HepG2 (cell line): ENCODE results near the gene ZMPSTE24. TPM values are rescaled to one million over a fixed set of nuclear protein-coding genes. Genes with fewer than 3 reads are reported as not detected.

Experiments
- ATAC-seq: fragments of 200-7000 bp; cut with Tn5 transposase; 3 replicates; pipeline ENCODE4 v1.9.1; 2020; ENCODE audit warnings: mild to moderate bottlenecking, moderate library complexity
- BruUV-seq: library from RNA; stranded (reverse); fragments of 400-500 nt; replicated peaks from 2 replicates; lab custom pipeline; 2021; lab: Mats Ljungman, UMichigan
- CTCF ChIA-PET: fragments of 300-600 bp; formaldehyde crosslinking; extraction: SDS; loops from one replicate; lab custom pipeline; 2021; ENCODE audit warnings: low total read pairs, inconsistent platforms, low intra/inter-chr PET ratio; lab: Yijun Ruan, JAX
- POLR2A ChIA-PET: fragments of 350-600 bp; sonication (Branson Sonifier 250); formaldehyde crosslinking; loops from one replicate; lab custom pipeline; 2020; ENCODE audit warnings: antibody characterized with exemption, inconsistent platforms; lab: Yijun Ruan, JAX
- DNase-seq: peaks from one replicate; pipeline ENCODE4 v3.0.0-alpha.2; 2015; ENCODE audit warnings: low spot score
- FAIRE-seq: peaks from 3 replicates; lab custom pipeline; 2011; peaks lifted over from hg19 to GRCh38; lab: Jason Lieb, UNC
- H2AFZ ChIP-seq: one replicate; pipeline ENCODE4 v1.6.1; 2011; ENCODE audit warnings: low read length, inconsistent platforms
- H3K27ac ChIP-seq: fragments of 300-600 bp; 3 replicates; pipeline ENCODE4 v1.8.0; 2011; ENCODE audit warnings: mixed run types, mild to moderate bottlenecking, mixed read lengths, low read length, inconsistent platforms; ENCODE audit not compliant: insufficient read depth; ENCODE audit errors: extremely low read length
- H3K27me3 ChIP-seq, 2 experiments: fragments of 200-600 bp in 1 of 2; 2 replicates in 1 of 2; 3 replicates in 1 of 2; pipeline versions ENCODE4 v1.6.0 to v1.8.0; 2011; ENCODE audit warnings: low read length in 2 of 2, mild to moderate bottlenecking in 2 of 2, moderate library complexity in 2 of 2, inconsistent platforms in 1 of 2; ENCODE audit not compliant: insufficient read depth in 2 of 2, control insufficient read depth in 1 of 2
- H3K36me3 ChIP-seq, 2 experiments: fragments of 200-600 bp in 1 of 2; replicated peaks in 1 of 2; 2 replicates in 1 of 2; 3 replicates in 1 of 2; pipeline versions ENCODE4 v1.5.1 to v1.8.0; 2011; ENCODE audit warnings: low read length in 2 of 2, inconsistent platforms in 1 of 2; ENCODE audit not compliant: insufficient read depth in 2 of 2, control insufficient read depth in 1 of 2
- H3K4me1 ChIP-seq: 2 replicates; pipeline ENCODE4 v1.5.1; 2012; ENCODE audit warnings: low read length, inconsistent platforms; ENCODE audit not compliant: insufficient read depth
- H3K4me2 ChIP-seq: 2 replicates; pipeline ENCODE4 v1.6.0; 2011; ENCODE audit warnings: low read depth, low read length, inconsistent platforms
- H3K4me3 ChIP-seq, 3 experiments: fragments of 200-600 bp in 1 of 3; sonication (generic), shearing (Covaris generic) in 1 of 3; replicated peaks in 1 of 3; 2 replicates each; pipeline ENCODE4 v1.5.1; 2011 to 2016; ENCODE audit warnings: low read length in 3 of 3, inconsistent platforms in 2 of 3, low read depth in 2 of 3, mild to moderate bottlenecking in 2 of 3, control low read depth in 1 of 3, mixed read lengths in 1 of 3; ENCODE audit not compliant: insufficient read depth in 1 of 3
- H3K79me2 ChIP-seq: one replicate; pipeline ENCODE4 v1.6.1; 2011; ENCODE audit warnings: low read length, inconsistent platforms; ENCODE audit not compliant: insufficient read depth
- H3K9ac ChIP-seq: 2 replicates; pipeline ENCODE4 v1.6.0; 2011; ENCODE audit warnings: mild to moderate bottlenecking, low read depth, low read length, inconsistent platforms; ENCODE audit not compliant: insufficient read depth
- H3K9me3 ChIP-seq: 2 replicates; pipeline ENCODE4 v1.5.1; 2012; ENCODE audit warnings: mild to moderate bottlenecking, low read length
- H4K20me1 ChIP-seq: 2 replicates; pipeline ENCODE4 v1.6.0; 2011; ENCODE audit warnings: inconsistent platforms, mild to moderate bottlenecking, low read length, moderate library complexity; ENCODE audit not compliant: insufficient read depth
- ARID4A ChIP-seq: sonication (generic); formaldehyde crosslinking; IDR thresholded peaks from 2 replicates; pipeline ENCODE4 v1.5.0; 2020; ENCODE audit warnings: mild to moderate bottlenecking, missing genetic modification reagents, borderline replicate concordance
- CCAR2 ChIP-seq: fragments of 200-400 bp; formaldehyde crosslinking; optimal IDR thresholded peaks from 2 replicates; pipeline ENCODE3; 2018; ENCODE audit warnings: low read depth, mild to moderate bottlenecking, low read length, moderate library complexity
- CEBPB ChIP-seq: IDR thresholded peaks from 2 replicates; pipeline ENCODE4 v1.6.1; 2011; ENCODE audit warnings: low read depth, low read length, improper control_type of control experiment, borderline replicate concordance
- GFI1 ChIP-seq: sonication (generic); formaldehyde crosslinking; IDR thresholded peaks from 2 replicates; pipeline ENCODE4 v1.5.0; 2020; ENCODE audit warnings: missing genetic modification reagents, mild to moderate bottlenecking, borderline replicate concordance
- IRX3 ChIP-seq: sonication (generic); formaldehyde crosslinking; IDR thresholded peaks from 2 replicates; pipeline ENCODE4 v1.8.1; 2023; ENCODE audit warnings: mild to moderate bottlenecking, low read depth, missing genetic modification reagents, borderline replicate concordance
- RFX3 ChIP-seq: IDR thresholded peaks from 2 replicates; pipeline ENCODE4 v1.6.1; 2016; ENCODE audit warnings: missing biosample characterization, missing genetic modification reagents
- STAT5B ChIP-seq: sonication (generic); formaldehyde crosslinking; IDR thresholded peaks from 2 replicates; pipeline ENCODE4 v1.4.0; 2020; ENCODE audit warnings: missing genetic modification reagents
- THAP7 ChIP-seq: sonication (generic); formaldehyde crosslinking; IDR thresholded peaks from 2 replicates; pipeline ENCODE4 v1.8.1; 2023; ENCODE audit warnings: mild to moderate bottlenecking, missing genetic modification reagents
- ZBTB21 ChIP-seq: sonication (generic); formaldehyde crosslinking; IDR thresholded peaks from 2 replicates; pipeline ENCODE4 v1.4.0; 2020; ENCODE audit warnings: missing genetic modification reagents
- WGBS: methylation state at CpG from one replicate; pipeline ENCODE4 v1.1.6; 2017; ENCODE audit warnings: low lambda C conversion rate; 5-methylcytosine and 5-hydroxymethylcytosine counted together
- in situ Hi-C: cut with HindIII; loops from 2 replicates; pipeline ENCODE4 v1.10.0; 2017; ENCODE audit warnings: low pct_unique_long_range_greater_than_20kb; ENCODE audit not compliant: extremely low pct_ligation_motif_present
- intact Hi-C: fragments of 100-400 bp; cut with micrococcal nuclease; formaldehyde crosslinking; loops from one replicate; pipeline ENCODE4 v1.10.0; 2022; ENCODE audit not compliant: unreplicated experiment
- polyA plus RNA-seq, 8 experiments: library from polyadenylated mRNA; depleted of rRNA in 3 of 8; stranded (reverse) in 7 of 8; unstranded in 1 of 8; fragments of >200 nt; fragmentation: Illumina TruSeq in 4 of 8; extraction: Trizol in 4 of 8; gene quantifications; 2 replicates each; pipeline versions ENCODE4 v1.2.1 to v1.2.3, GENCODE V29; 2011 to 2016; ENCODE audit warnings: low read depth in 4 of 8, missing spikeins in 1 of 8, mixed read lengths in 1 of 8; ENCODE audit not compliant: insufficient read depth in 1 of 8
- total RNA-seq, 5 experiments: library from RNA; depleted of rRNA; stranded (reverse); fragments of >200 nt; fragmentation: Illumina TruSeq; extraction: Trizol; gene quantifications; 2 replicates each; pipeline ENCODE4 v1.2.3, GENCODE V29; 2016; ENCODE audit warnings: low read depth in 1 of 5

The ZMPSTE24 gene
- total and polyA plus RNA-seq, 2 of the 13 experiments (the other 11 are each of a cell fraction or from before 2014, with no cell fraction given), result 13.6 to 60.2 TPM

- Histone ChIP-seq H3K79me2 (peaks cover 23% of the 10 kb centered on the region), H3K4me3 (no peak overlapping the region), H3K27ac (no peak overlapping the region), H3K4me1 (peaks cover 4% of the 10 kb centered on the region; the same call in 1 of the 2 replicates), H3K9ac (no peak overlapping the region), H4K20me1 (no peaks in the 10 kb centered on the region), H2AFZ (no peak overlapping the region), H3K4me2 (no peak overlapping the region), H3K36me3 (peaks cover 7 to 42% of the 10 kb centered on the region in 2 experiments; a peak in 4 of 5 replicates), H3K27me3 (no peaks in the 10 kb centered on the region), H3K9me3 (no peaks in the 10 kb centered on the region)
- intact Hi-C loops (no loop called here), in situ Hi-C loops (no loop called here)
- DNase-seq, result no peak
- ChIA-PET CTCF (no interaction called here), POLR2A (no interaction called here)
- WGBS, result 100% methylated on average over 3 of the region's 3 CpGs
- no TSS peak for BruUV-seq
- no peak for ATAC-seq
- FAIRE-seq, result no peak
- TF ChIP-seq CCAR2 (no peak), STAT5B (CRISPR knock-in tag) (no peak), IRX3 (CRISPR knock-in tag) (no peak), THAP7 (CRISPR knock-in tag) (no peak), ZBTB21 (CRISPR knock-in tag) (no peak), RFX3 (CRISPR knock-in tag) (no peak), ARID4A (CRISPR knock-in tag) (no peak), CEBPB (no peak), GFI1 (CRISPR knock-in tag) (no peak)
These were observed 6.3 kb downstream of the ZMPSTE24 start for GRCh38 chr1:40264354-40264781.
